HG03066 (cell line): ENCODE results near the gene DNAL1.
"Not testable (repeated sequence)": the region's sequence is repeated elsewhere in the genome, so short reads cannot be mapped to it uniquely, and the experiment has no call there.

Experiments used
- ATAC-seq: cut with Tn5 transposase; IDR thresholded peaks from one replicate; pipeline ENCODE4 v1.9.1; 2021; ENCODE audit warnings: low read depth; ENCODE audit not compliant: unreplicated experiment

The DNAL1 gene

DNA sequence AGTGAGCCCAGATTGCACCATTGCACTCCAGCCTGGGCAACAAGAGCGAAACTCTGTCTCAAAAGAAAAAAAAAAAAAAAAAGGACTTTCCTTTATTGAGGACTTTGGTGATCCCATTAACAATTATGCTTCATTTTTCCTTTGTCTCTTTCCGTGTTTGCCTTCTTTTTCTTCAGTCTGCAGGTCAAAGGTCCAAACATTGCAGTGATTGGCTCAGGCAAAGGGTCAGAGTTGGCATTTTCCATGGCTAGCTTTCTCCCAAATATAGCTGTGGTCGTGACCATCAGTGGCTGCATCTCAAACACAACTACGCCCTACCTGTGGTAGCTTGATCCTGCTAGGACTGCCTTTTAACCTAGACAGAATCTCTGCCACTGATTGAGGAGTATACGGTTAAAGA, 7.0 kb upstream of the DNAL1 start:
- ATAC-seq: no peak

DNA sequence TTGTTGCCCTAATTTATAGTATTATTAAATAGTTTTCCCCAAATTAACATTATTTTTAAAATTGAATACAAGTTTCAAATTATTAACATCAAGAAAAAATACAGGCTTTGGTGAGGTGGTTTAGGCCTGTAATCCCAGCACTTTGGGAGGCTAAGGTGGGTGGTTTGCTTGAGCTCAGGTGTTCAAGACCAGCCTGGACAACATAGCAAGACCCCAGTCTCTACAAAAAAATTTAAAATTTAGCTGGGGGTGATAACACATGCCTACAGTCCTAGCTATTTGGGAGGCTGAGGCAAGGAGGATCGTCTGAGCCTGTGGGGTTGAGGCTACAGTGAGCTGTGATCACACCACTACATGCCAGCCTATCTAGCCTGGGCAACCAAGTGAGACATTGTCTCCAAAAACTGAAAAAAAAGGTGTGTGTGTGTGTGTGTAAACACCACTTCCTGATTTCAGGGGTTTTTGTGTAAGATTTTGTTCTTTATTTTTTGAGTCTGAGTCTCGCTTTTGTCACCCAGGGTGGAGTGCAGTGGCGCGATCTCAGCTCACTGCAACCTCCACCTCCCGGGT, 3.9 kb upstream of the DNAL1 start:
- ATAC-seq: no peak

DNA sequence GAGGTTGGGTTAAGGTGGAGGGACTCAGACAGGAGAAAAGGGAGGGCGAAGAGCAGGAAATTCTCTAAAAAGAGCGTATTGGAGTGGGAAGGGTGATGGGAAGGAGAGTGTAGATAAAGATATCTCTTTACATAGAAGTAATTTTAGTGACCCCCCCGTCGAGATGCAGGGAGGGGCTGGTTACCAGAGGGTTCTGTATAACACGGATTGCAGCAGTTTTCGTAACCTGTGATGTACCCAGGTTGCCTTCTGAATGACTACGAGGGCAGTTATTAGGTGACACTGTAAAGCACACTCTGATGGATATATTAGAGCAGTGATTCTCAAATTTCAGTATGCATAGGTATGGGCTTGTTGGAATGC, 443 bp downstream of the DNAL1 start:
- ATAC-seq: no peak

DNA sequence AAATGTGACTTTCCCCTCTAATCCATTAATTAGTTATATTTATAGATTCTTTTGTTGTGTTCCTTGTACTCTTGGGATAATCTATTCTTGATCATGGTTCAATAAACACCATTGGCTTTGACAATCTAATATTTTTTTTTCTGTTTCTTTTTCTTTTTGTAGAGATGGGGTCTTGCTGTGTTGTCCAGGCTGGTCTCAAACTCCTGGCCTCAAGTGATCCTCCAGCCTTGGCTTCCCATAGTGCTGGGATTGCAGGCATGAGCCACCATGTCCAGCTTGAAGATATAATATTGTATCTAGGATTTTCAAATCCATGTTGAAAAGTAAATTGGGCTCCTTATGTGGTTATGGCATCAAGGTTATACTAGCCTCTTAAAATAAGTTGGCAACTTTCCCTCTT, 6.2 kb downstream of the DNAL1 start:
- no peak for ATAC-seq

DNA sequence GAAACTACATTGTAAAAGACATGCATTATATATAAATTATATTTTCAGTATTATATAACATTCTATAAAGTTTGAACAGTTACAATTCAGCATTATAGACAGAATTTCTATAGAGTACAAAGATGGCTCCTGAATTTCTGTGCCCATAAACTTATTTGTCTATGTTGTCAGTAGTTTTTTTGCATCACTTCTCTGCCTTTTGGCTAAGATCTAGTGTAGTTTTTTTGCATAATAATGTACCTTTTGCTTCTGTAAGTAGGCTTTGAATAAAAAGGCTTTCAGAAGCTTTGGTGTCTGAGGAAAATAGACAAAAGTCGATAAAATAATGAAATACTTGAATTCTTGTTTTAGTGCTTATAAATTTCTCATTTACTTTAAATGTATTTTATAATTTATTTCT, 11.1 kb downstream of the DNAL1 start:
- no peak for ATAC-seq

DNA sequence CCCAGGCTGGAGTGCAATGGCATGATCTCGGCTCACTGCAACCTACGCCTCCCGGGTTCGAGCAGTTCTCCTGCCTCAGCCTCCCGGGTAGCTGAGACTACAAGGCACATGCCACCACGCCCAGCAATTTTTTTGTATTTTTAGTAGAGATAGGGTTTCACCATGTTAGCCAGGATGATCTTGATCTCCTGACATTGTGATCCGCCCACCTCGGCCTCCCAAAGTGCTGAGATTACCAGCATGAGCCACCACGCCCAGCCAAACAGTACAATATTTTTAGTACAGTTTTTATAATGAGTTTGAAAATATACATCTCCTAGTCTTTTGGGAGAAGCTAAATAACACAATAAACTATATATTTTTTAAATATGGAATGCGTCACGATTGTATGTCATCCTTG, 14.4 kb downstream of the DNAL1 start:
- ATAC-seq: not testable (repeated sequence)

DNA sequence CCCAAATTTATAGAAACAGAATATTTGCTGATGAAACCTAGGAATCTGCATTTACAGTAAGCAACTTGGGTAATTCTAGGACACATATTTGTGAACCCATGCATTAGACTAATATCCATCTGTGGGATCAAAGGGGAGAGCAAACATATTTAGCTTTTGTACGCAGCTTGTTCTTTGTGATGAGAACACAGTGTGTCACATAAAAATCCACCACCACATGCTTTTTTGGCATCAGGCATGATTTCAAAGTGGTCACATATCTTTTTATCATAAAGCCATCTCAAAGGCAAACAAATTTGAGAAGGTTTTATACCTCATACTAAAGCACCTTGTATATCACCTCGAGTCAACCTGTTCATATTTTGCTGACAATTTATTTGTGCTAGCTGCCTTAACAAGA, 15.7 kb downstream of the DNAL1 start:
- ATAC-seq: no peak

DNA sequence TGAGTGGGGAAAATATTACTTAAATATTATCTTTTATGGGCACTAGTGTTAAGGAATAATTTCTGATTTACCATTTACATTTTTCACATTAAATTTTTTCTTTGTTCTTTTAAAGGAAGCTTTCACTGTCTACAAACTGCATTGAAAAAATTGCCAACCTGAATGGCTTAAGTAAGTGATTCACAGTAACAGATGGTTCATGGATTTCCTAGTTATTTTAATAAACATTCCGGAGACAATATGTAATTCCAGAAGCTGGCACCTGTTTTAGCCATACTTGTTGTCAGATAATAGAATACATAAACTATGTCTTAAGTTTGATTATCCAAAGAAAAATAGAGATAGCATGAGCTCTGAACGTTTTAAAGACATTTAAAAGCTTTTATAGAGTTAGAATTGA, 17.1 kb downstream of the DNAL1 start:
- ATAC-seq: no peak

DNA sequence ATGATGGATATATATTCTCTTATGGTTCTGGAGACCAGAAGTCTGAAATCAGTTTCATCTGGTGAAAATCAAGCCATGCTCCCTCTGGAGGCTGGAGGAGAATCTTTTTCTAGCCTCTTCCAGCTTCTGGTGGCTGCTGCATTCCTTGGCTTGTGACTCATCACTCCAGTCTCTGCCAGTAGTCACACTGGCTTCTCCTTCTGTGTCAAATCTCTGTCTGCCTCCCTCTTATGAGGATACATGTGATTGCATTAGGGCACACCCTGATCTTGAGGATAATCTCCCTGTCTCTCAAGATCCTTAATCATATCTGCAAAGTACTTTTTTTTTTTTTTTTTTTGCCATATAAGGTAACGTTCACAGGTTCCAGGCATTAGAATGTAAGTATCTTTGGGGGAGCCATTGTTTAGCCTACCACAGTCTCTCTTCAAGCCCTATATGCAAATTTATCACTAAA, 17.7 kb downstream of the DNAL1 start:
- no peak for ATAC-seq

DNA sequence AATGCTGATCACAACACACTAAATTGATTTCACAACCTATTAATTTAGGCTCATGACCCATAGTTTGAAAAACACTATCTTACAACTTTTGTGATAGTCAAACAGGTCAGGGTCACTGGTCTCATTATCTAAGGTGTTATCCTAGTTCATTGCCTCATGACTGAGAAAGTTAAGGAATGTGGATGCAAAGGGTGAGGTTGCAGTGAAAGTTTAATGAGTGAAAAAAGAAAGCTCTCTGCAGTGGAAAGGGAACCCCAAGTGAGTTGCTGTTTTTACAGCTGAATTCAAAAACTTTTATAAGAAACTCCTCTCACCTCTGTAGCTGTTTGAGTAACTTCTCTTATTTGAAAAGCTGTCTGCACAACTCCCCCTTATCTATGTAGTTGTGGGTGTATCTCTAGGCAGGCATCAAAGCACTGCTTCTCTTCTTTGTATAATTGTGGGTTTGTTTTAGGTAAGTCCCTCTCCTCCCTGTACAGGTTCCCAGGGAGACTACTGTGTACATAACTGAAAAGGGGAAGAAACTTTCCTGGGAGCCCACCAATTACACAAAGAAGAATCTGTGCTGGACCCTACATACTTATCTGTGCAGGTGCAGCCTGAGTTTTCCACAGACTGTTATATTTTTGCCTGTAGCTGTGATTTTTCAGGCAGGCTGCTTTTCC, 18.9 kb downstream of the DNAL1 start:
- ATAC-seq: no peak

DNA sequence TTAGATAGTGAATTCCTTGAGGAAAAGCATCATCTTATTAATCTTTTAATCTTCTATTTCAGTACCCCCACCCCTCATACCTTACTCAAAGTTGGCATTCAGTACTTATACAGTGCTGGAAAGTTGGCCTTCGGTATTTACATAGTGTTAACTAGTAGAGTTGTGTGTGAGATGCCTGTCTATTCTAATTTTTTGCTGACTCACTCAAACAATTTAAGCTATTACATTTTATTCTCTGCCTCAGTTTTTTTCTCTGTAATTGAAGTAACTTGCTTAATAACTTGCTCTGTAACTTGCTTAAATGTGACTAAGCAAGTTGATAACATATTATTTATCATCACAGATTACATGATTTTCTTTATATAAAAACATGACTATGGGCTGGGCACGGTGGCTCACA, 20.3 kb downstream of the DNAL1 start:
- no peak for ATAC-seq

DNA sequence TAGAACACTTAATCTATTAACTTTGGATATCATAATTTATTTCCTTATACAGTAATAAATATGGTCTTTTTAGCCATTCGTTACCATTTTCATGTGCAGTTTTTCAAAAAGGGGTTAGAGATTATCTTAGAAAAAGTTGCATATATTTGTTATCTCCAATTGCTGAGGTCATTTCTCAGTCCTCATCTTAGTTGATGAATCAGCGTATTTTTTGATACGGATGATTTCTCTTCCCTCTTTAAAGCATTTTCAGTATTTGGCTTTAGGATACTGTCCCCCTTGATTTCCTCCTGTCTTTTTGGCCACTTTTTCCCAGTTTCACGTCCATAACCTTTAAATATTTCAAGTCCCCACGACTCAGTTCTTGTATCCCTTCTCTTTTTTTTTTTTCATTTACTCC, 21.8 kb downstream of the DNAL1 start:
- no peak for ATAC-seq

DNA sequence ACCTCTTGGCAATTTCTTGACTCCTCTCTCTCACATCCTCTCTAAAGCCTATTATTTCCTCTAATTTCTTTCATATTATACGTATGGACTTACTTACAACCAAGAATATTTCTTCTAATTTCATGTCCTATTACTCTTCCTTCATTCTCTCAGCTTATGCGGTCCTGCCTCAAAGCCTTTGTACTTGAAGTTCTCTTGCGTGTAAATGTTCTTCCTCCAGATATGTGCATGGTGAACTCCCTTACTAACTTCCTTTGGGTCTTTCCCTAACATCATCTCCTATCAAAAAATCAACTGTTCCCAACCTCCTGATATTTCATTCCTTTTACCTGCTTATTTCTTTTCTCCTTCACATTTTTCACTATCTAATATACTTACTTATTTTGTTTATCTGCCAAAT, 23.1 kb downstream of the DNAL1 start:
- ATAC-seq: no peak

DNA sequence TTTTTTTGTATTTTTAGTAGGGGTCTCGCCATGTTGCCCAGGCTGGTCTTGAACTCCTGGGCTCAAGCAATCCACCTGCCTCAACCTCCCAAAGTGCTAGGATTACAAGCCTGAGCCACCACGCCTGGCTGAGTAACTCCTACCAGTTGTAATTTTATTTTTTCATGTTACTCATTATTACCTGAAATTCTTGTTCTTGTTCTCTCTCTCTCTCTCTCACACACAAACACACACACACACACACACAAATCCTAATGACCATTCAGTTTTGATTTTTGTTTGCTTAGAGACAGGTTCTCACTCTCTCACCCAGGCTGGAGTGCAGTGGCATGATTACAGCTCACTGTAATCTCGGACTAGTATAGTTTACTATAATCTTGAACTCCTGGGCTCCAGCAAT, 30.2 kb downstream of the DNAL1 start:
- ATAC-seq: no peak

DNA sequence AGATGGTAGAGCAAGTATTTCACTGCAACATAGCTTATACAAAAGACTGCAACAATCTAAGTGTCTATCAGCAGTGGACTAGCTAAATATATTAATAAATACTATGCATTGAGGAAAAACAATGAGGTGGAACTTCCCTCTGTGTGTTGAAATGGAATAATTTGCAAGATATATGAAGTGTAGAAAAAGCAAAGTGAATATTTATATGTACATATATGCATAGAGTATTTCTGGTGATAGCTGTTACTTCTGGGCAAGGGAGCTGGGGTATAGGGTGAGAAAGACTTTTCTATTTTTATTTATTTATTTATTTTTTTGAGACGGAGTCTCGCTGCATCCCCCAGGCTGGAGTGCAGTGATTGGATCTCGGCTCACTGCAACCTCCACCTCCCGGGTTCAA, 33.9 kb downstream of the DNAL1 start:
- no peak for ATAC-seq

DNA sequence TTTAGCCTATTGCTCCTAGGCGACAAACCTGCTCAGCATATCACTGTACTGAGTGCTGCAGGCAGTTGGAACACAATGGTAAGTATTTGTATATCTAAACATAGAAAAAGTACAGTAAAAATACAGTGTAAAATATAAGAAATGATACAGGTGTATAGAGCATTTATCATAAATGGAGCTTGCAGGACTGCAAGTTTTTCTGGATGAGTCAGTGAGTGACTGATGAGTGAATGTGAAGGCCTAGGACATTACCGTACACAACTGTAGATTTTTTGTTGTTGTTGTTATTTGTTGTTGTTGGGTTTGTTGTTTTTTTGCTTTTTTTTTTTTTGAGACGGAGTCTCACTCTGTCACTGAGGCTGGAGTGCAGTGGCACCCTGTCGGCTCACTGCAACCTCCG, 36.0 kb downstream of the DNAL1 start:
- ATAC-seq: no peak

DNA sequence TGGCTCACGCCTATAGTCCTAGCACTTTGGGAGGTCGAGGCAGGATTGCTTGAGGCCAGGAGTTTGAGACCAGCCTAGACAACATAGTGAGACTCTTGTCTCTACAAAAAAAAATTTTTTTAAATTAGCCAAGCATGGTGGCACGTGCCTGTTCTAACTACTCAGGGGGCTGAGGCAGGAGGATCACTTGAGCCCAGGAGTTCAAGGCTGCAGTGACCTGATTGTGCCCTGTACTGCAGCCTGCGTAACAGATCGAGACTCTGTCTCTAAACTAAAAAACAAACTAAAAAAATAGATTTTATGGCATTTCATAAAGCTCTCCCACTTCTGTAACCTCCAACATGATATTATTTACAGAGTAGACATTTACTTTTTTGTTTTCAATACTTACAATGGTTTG, 39.8 kb downstream of the DNAL1 start:
- no peak for ATAC-seq

DNA sequence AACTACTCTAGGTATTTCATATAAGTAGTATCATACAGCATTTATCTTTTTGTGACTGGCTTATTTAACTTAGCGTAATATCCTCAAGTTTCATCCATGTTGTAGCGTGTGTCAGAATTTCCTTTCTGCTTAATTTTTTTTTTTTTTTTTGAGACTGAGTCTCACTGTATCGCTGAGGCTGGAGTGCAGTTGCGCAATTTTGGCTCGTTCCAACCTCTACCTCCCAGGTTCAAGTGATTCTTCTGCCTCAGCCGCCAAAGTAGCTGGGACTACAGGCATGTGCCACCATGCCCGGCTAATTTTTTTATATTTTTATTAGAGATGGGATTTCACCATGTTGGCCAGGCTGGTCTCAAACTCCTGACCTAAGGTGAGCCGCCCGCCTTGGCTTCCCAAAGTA, 40.5 kb downstream of the DNAL1 start:
- ATAC-seq: no peak

DNA sequence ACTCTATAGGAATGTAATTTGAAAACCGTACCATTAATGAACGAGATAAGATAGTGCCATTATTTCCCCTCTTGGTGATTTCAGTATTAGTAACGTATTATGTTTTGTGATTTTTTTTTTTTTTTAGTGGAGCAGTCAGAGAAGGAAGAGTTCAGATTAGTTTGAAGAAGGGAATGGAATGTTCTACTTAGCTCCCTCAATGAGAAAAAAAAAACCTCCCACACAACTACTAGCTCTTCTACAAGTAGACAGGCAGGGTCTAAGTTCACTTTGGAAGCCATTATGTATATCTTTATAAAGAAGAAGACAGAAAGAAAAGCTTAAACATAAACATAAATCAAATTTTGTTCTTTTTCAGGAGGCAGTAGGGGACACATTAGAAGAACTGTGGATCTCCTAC, 42.1 kb downstream of the DNAL1 start:
- ATAC-seq: no peak

DNA sequence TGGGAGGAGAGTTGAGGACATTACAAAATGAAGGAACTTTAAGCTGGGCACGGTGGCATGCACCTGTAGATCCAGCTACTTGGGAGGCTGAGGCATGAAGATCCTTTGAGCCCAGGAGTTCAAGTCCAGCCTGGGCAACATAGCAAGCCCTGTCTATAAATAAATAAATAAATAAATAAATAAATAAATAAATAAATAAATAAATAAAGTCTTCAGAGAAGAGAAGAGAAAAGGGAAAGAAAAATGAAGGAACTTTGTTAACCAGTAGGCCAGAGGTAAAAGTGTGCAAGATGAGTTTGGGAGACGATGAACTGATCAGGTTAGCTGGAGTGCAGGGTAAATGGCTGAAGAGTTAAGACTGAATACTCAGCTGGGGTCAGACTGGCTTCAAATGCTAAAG, 49.3 kb downstream of the DNAL1 start:
- ATAC-seq: no peak

DNA sequence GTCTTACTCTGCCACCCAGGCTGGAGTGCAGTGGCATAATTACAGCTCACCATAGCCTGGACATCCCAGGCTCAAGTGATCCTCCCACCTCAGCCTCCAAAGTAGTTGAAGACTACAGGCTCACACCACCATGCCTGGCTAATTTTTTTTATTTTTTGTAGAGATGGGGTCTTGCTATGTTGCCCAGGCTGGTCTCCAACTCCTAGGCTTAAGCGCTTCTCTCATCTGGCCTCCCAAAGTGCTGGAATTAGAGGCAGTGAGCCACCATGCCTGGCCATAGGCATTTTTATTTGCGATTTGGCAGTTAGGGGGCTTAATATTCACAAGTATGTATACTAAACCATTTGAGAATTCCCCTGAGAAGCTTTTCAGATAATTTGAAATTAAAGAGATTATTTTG, 50.3 kb downstream of the DNAL1 start:
- ATAC-seq: no peak

DNA sequence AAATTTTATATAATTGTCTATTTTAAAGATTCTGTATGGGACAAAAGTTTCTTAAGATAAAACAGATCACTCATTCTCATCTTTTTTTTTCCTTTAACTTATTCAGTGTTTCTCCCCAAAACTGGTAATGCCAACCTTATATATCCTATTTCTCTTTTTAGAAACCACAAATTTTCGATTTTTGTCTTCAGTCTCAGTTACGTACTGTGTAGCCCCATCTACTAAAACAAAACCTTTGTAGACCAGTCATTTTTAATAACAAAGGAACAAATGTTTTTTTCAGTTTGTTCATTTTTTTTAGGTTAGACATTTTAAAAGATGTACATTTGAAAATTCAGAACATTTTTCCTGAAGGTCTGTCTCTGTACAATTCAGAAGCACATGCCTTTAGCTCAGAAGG, 51.2 kb downstream of the DNAL1 start:
- no peak for ATAC-seq
